CD4-positive, alpha-beta T cell treated with Interleukin-10 for 1 hour (primary cell): ENCODE measurements around the gene MXRA8.
A peak's percentile ranks its signal among the peaks of the same experiment; 100 is the strongest.

Source experiments
- DNase-seq: peaks from one replicate; pipeline ENCODE4 v3.0.0-alpha.2; 2020

Gene MXRA8

DNA sequence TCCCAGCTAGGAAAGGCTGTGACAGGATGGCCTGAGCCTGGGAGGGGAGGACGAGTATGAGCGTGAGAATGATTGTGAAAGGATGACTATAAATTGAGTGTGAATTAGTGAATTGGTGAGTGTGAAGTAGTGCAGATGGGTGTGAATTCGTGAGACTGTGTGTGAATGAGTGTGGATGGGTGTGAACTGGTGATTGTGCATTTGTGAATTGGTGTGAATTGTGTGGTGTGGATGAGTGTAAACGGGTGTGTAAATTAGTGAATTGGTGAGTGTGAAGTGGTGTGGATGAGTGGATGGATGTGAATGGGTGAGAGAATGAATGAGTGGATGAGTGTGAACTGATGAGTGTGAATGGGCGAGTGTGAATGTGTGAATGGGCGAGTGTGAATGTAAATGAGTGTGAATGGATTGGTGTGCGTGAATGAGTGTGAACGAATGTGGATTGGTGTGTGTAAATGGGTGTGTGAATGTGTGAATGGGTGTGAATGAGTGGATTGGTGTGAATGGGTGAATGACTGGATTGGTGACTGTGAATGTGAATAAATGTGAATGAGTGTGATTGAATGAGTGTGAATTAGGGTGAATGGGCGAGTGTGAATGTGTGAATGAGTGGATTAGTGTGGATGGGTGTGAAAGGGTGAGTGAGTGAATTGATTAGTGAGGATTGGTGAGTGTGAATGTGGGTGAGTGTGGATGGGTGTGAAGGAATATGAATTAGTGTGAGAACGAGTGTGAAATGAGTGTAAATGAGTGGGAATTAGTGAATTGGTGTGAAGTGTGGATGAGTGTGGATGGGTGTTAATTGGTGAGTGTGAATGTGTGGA, 7.7 kb upstream of the MXRA8 start:
- DNase-seq, result no peak

DNA sequence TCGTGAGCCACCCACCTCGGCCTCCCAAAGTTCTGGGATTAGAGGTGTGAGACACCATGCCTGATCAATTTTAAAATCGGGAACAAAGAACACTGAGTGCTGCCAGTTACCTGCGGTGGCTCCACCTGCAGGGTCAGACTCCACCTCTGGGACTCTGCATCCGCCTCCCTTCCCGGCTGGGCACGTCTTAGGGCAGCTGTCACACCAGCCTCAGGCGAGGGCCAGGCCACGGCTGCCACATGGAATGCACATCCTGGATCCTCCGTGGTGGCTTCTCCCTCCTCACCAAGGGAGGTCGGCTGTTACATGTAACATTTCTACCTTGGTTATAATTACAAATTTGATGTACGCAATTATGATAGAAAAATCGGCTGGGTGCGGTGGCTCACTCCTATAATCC, 5.9 kb upstream of the MXRA8 start:
- no peak for DNase-seq

GRCh38 chr1:1361982-1362423, 3.6 kb upstream of the MXRA8 start:
- DNase-seq, result no peak

DNA sequence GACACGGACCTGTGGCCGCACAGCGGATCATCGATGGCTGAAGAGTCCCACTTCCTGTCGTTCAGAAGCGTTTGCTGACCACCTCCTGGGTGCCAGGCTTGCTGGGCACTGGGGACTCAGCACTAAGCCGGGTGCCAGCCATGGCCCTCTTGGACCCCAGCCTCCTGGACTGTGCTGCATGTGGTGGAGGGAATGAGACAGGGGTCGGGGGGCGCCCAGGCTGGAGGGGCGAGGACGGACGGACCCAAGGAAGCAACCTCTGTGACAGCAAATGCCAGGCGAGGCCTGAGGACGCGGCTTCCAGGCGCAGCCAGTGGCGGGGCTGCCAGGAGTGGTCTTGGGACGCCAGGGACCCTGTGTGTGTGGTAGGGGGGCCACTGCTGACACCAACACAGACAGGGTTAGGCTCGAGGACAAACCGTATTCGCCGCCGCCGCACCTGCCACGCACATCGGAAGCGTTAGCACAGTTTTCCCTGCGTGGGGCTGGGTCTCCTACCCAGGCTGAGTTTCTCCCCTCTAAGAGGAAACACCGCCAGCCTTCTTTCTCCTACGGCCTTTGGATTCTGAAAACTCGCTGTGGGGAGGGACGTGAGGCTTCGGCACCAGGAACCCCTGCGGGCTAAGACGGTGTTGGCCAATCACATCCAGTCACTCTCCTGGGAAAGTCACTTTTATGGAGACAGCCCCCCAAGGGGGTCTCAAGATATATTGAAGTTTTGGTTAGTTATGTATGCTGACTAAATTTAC, 3.1 kb upstream of the MXRA8 start:
- DNase-seq, result no peak

DNA sequence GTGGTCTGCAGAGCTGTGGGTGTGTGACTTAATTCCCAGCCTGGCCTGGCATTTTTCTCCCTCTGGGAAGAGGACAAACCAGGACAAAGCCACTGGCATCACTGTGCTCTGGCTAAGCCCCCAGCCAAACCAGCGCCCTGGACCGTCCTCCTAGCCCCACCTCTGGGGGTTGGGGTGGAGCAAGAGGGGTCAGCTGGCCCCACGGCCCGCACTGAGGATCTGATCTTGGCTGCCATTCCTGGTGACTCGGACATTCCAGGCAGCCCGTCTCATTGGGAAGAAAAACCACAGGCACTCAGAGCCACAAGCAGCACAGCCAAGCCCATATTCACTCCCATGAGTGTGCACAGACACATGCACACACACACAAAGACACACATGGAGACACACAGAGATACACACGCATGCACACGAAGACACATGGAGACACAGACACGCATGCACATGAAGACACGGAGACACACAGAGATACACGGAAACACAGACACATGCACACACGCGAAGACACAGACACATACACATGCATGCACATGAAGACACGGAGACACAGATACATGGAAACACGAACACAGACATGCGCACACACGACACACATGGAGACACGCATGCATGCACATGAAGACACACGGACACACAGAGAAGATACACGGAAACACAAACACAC, 2.3 kb upstream of the MXRA8 start:
- DNase-seq, result no peak

GRCh38 chr1:1359664-1360468, 1.5 kb upstream of the MXRA8 start:
- no peak for DNase-seq

- DNase-seq, result no peak
These were observed 931 bp upstream of the MXRA8 start for GRCh38 chr1:1359308-1359663.

DNA sequence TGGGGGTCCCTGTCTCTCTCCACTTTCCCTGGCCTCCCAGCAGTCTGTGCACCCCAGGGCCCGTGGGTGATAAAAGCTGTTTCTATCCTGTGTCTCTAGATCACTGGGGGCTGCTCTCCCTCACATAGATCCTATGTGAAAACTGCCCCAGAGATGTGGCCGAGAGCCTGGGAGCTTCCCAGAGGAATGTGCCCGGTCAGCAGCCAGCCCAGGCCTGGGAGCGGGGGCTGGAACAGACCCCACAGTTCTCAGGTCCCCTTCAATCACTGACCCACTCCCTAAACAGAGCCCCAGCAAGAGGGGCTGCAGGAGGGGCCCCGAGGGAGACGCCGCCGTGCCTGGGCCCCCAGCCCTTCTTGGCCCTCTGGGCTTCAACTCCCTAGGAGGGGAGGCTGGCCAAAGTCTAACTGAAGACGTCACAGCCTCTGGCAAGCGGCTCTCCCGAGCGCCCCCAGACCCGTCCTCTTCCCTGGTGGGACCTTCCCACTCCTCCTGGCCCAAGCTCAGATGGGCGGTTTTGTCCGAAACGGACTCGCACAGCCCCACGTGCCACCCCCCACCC, 403 bp downstream of the MXRA8 start:
- no peak for DNase-seq

GRCh38 chr1:1356796-1357401, 1.5 kb downstream of the MXRA8 start:
- no peak for DNase-seq

DNA sequence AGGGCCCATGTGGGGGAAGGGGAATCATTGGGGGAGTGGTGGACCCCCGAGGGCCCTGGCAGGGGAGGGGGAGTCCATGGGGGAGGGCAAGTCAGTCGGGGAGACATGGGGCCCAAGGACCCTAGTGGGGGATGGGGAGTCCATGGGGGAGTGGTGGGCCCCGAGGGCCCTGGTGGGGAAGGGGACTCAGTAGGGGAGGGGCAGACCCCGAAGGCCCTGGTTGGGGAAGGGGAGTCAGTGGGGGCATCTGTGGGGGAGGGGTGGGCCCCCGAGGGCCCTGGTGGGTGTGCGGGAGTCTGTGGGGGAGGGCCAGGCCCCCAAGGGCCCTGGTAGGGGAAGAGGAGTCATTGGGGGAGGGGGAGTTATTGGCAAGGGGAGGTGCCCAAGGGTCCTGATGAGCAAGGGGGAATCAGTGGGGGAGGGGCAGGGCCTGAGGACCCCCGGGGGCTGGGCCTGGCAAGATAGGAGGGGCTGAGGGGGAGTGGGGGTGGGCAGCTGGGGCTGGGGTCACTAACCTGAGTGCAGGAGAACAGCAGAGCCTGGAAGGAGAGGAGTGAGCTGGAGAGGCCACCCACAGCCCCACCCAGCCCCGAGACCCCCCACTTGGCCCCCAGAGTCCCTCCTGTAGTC, 2.1 kb downstream of the MXRA8 start:
- no peak for DNase-seq

- DNase-seq, result no peak
These were observed 2.9 kb downstream of the MXRA8 start for GRCh38 chr1:1355416-1355815.

DNA sequence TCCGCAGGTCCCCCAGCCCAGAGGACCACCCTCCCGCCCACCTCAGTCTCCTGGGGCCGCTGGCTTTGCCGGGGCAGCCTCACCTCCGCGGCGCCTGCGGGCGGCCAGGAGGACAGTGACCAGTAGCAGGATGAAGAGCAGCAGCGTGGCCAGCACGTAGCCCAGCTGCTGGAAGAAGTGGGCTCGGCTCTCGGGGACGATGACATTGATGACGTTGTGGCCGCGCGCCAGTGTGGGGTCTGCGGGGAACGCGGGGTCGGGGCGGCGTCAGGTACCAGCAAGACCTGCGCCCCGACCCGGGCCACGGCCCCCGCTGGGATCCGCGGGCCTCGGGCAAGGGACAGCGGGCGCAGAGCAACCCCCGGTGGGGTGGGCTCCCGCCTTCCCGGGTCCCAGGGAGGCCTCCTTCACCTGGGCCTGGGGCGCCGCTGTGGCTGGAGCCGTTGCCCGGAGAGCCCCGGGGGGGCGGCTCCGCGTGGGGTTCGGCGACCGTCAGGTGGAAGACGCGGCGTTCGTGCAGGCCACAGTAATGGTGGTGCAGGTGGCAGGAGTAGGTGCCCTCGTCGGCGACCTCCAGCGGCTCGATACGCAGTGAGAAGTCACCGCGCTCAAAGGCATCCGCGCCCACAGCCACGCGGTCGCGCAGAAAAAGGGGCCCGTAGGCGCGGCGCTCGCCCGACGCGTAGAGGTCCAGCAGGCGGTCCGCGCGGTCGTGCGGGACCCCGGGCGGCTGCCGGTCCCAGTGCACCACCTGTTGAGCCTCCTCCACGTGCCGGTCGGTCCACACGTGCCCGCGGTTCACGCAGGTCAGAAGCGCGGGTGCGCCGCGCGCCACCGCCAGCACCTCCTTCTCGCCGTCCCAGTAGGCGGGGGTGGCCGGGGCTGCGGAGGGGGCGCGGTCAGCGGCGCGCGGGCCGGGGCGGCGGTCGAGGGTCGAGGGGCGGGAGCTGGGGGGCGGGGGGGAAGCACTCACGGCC, 3.8 kb downstream of the MXRA8 start:
- DNase-seq, result peak; percentile 25

DNA sequence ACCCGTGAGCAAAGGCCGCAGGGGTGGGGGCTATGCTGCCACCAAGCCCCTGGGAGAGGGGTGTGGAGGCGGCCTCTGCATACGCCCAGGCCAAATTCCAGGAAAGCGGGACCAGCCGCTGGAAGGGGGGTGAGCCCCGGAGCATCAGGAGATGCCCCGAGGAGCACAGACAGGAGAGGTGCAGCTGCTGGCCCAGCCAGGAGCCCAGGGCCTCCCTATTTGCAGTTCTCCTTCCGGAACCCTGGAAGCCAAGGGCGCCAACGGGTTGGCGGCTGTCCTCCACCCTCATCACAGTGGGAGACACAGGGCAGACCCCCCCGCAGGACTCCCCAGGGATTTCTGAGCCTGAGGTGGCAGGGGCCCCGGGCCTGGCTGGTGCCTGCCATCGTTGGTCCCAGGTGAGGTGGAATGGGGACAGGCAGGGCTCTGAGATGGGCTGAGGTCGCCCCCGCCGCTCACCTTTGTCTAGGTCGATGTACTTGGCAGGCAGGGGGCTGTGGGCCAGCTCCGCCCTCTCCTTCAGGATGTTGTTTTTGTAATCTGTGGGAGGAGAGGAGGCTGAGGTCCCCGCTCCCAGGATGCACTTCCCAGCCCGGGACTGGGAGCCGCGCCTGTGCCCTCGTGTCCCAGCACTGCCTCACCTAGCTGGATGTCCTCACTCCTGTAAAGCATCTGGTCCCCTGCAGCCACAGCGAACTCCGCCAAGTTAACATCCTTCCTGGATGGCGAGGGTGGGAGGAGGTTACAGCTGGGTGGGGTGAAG, 4.8 kb downstream of the MXRA8 start:
- DNase-seq, result no peak

GRCh38 chr1:1352786-1353388, 5.5 kb downstream of the MXRA8 start:
- DNase-seq, result no peak

GRCh38 chr1:1351511-1352427, 6.6 kb downstream of the MXRA8 start:
- no peak for DNase-seq

- peak; percentile 73 for DNase-seq
These were observed 8.9 kb downstream of the MXRA8 start, which contains the start of gene DVL1 for GRCh38 chr1:1349256-1350012. TSS of gene DVL1 (minus strand) at chr1:1349418. CDS start at chr1:1349065, 353 bp downstream.
